MCF 10A (cell line): ENCODE measurements around the gene SGCD. TPM values are rescaled to one million over a fixed set of nuclear protein-coding genes. Genes with fewer than 3 reads are reported as not detected.

ENCODE experiments used
- BruUV-seq: library from RNA; stranded (reverse); fragments of 400-500 nt; replicated peaks from 2 replicates; lab custom pipeline; 2021; lab: Mats Ljungman, UMichigan
- CTCF ChIA-PET: fragments of 300-600 bp; sonication (Branson Sonifier 250); formaldehyde crosslinking; extraction: SDS; loops from one replicate; lab custom pipeline; 2021; ENCODE audit warnings: antibody characterized with exemption, inconsistent platforms; lab: Yijun Ruan, JAX
- POLR2A ChIA-PET: fragments of 300-600, 350-650 bp; sonication (Branson Sonifier 250); formaldehyde crosslinking; extraction: SDS; loops from one replicate; lab custom pipeline; 2020; ENCODE audit warnings: antibody characterized with exemption, inconsistent platforms; lab: Yijun Ruan, JAX
- DNase-seq: peaks from one replicate; pipeline ENCODE4 v3.0.0-alpha.2; 2018; ENCODE audit not compliant: unreplicated experiment
- H3K27ac Mint-ChIP-seq: one replicate; pipeline ENCODE4 v1.8.0; 2022; ENCODE audit warnings: mild to moderate bottlenecking, low read depth, mixed read lengths; ENCODE audit not compliant: unreplicated experiment
- H3K27me3 Mint-ChIP-seq: one replicate; pipeline ENCODE4 v1.8.0; 2022; ENCODE audit warnings: mixed read lengths; ENCODE audit not compliant: insufficient read depth, unreplicated experiment
- H3K36me3 Mint-ChIP-seq: one replicate; pipeline ENCODE4 v1.8.0; 2022; ENCODE audit warnings: mild to moderate bottlenecking, moderate library complexity, mixed read lengths; ENCODE audit not compliant: insufficient read depth, unreplicated experiment
- H3K4me1 Mint-ChIP-seq: one replicate; pipeline ENCODE4 v1.8.0; 2022; ENCODE audit warnings: mixed read lengths; ENCODE audit not compliant: insufficient read depth, unreplicated experiment
- H3K4me3 Mint-ChIP-seq: one replicate; pipeline ENCODE4 v1.8.0; 2022; ENCODE audit warnings: mild to moderate bottlenecking, moderate library complexity, mixed read lengths; ENCODE audit not compliant: unreplicated experiment
- H3K9me3 Mint-ChIP-seq: one replicate; pipeline ENCODE4 v1.8.0; 2022; ENCODE audit warnings: mixed read lengths; ENCODE audit not compliant: unreplicated experiment
- CTCF ChIP-seq: fragments of 200-600 bp; IDR thresholded peaks from one replicate; pipeline ENCODE4 v1.8.0; 2022; ENCODE audit warnings: antibody characterized with exemption, mild to moderate bottlenecking; ENCODE audit not compliant: unreplicated experiment
- intact Hi-C: fragments of 100-400 bp; cut with micrococcal nuclease; formaldehyde crosslinking; loops from 2 replicates; pipeline ENCODE4 v1.14.1; 2022
- total RNA-seq: library from RNA; stranded (reverse); gene quantifications from 2 replicates; pipeline ENCODE4 v1.2.3, GENCODE V29; 2022

SGCD gene
- total RNA-seq, 1 experiment from 2014 or later = 0.14 TPM

- H3K27me3 Mint-ChIP-seq = no peaks in the 10 kb centered on the region
- intact Hi-C loops = loop anchor here (10.0 kb wide), 2 partner anchors 451 to 739 kb away; no protein-coding TSS in a partner anchor
- H3K4me1 Mint-ChIP-seq = peaks cover 48% of the 10 kb centered on the region
- peak overlapping the region; percentile 22 for H3K4me3 Mint-ChIP-seq
- ChIA-PET POLR2A (interaction anchor here (0.6 to 3.2 kb wide), 13 partner anchors 9 to 1434 kb away, joined by 3 to 9 read pairs (median 4); no protein-coding TSS in a partner anchor), CTCF (interaction anchor here (0.7 to 2.1 kb wide), 5 partner anchors 37 to 1666 kb away, joined by 3 to 6 read pairs (median 4); no protein-coding TSS in a partner anchor)
- H3K36me3 Mint-ChIP-seq = no peaks in the 10 kb centered on the region
- H3K27ac Mint-ChIP-seq = no peak overlapping the region
- TF ChIP-seq CTCF = no peak
- BruUV-seq = no TSS peak
- no peaks in the 10 kb centered on the region for H3K9me3 Mint-ChIP-seq
- peak; percentile 76 for DNase-seq
Measured at GRCh38 chr5:156396063-156396829, 69.3 kb downstream of the SGCD start.

DNA sequence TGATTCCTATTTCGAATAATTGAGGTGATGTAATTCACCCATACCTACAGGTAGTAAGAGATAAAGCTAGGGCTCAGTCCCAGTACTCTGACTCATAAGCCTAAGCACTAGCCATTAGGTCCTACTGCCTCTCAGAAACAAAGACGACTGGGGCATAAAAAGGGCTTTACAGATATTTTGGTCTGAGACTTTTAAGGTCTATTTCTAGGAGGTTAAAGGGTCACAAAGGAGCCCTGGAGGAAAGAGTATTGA, 69.8 kb downstream of the SGCD start:
- POLR2A ChIA-PET = interaction anchor here (0.6 to 3.2 kb wide), 6 partner anchors 9 to 1434 kb away, joined by 3 to 9 read pairs (median 4); no protein-coding TSS in a partner anchor
- no peak overlapping the region for H3K27ac Mint-ChIP-seq
- peaks cover 43% of the 10 kb centered on the region for H3K4me1 Mint-ChIP-seq
- H3K4me3 Mint-ChIP-seq = no peak overlapping the region
- peak; percentile 66 for DNase-seq
- CTCF ChIA-PET = interaction anchor here (0.6 to 0.8 kb wide), 3 partner anchors 80 to 1258 kb away, joined by 3 to 5 read pairs (median 4); no protein-coding TSS in a partner anchor
- no peaks in the 10 kb centered on the region for H3K9me3 Mint-ChIP-seq
- H3K27me3 Mint-ChIP-seq = no peaks in the 10 kb centered on the region
- no TSS peak for BruUV-seq
- no peak for TF ChIP-seq CTCF
- H3K36me3 Mint-ChIP-seq = no peaks in the 10 kb centered on the region
- intact Hi-C loops = loop anchor here (10.0 kb wide), 2 partner anchors 452 to 738 kb away; no protein-coding TSS in a partner anchor

- no peak for DNase-seq
- POLR2A ChIA-PET = interaction anchor here (3.2 kb wide), 1 partner anchor 11 kb away, joined by 9 read pairs; no protein-coding TSS in a partner anchor
- intact Hi-C loops = loop anchor here (10.0 kb wide), 2 partner anchors 455 to 735 kb away; no protein-coding TSS in a partner anchor
- Mint-ChIP-seq H3K36me3 (no peaks in the 10 kb centered on the region), H3K4me1 (peaks cover 29% of the 10 kb centered on the region), H3K4me3 (no peak overlapping the region), H3K9me3 (no peaks in the 10 kb centered on the region), H3K27ac (no peak overlapping the region), H3K27me3 (no peaks in the 10 kb centered on the region)
- CTCF ChIA-PET = no interaction called here
- BruUV-seq = no TSS peak
- TF ChIP-seq CTCF = no peak
Measured at GRCh38 chr5:156399323-156399722, 72.4 kb downstream of the SGCD start.

DNA sequence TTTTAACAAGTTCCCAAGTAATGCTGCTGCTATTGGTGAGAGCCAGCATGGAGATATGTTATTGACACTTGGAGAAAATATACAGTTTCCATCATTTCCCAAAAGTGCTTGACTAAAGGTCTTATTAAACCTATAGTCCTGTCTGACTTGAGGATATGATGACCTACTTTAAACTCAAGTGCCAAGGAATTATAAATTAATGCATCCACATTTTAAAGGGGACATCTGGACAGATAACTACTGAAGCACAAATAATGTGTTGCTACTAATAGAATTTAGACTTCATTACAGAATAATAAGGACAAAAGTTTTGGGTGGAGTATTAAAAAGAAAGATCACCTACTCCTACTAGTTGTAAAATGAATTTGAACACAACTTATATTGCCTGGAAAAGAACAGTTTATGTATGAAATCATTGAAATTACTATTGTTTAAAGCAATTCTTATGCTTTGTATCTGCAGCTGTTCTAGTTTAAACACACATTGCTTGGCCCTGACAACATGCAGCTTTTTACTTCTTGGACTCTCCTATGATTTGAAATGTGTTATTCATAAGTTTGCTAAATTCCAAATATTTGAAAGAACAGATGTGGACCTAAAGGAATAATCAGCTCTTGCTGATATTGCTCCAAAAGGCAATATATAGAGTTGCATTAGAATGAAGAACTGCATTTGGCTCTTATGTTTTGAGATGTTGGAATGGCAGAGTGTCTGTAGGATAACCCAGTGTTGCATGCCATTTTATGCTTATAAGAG, 73.4 kb downstream of the SGCD start:
- CTCF ChIA-PET = interaction anchor here (0.6 to 1.0 kb wide), 2 partner anchors 10 to 24 kb away, joined by 3 read pairs; no protein-coding TSS in a partner anchor
- POLR2A ChIA-PET = no interaction called here
- Mint-ChIP-seq H3K27me3 (no peaks in the 10 kb centered on the region), H3K4me3 (no peak overlapping the region), H3K36me3 (no peaks in the 10 kb centered on the region), H3K4me1 (peaks cover 18% of the 10 kb centered on the region), H3K9me3 (no peaks in the 10 kb centered on the region), H3K27ac (no peak overlapping the region)
- intact Hi-C loops = no loop called here
- TF ChIP-seq CTCF = no peak
- BruUV-seq = no TSS peak
- no peak for DNase-seq
